ENCODE measurements around the gene GPBP1.
A peak's percentile ranks its signal among the peaks of the same experiment; 100 is the strongest.

The GPBP1 gene, protein sequence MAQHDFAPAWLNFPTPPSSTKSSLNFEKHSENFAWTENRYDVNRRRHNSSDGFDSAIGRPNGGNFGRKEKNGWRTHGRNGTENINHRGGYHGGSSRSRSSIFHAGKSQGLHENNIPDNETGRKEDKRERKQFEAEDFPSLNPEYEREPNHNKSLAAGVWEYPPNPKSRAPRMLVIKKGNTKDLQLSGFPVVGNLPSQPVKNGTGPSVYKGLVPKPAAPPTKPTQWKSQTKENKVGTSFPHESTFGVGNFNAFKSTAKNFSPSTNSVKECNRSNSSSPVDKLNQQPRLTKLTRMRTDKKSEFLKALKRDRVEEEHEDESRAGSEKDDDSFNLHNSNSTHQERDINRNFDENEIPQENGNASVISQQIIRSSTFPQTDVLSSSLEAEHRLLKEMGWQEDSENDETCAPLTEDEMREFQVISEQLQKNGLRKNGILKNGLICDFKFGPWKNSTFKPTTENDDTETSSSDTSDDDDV

DNA sequence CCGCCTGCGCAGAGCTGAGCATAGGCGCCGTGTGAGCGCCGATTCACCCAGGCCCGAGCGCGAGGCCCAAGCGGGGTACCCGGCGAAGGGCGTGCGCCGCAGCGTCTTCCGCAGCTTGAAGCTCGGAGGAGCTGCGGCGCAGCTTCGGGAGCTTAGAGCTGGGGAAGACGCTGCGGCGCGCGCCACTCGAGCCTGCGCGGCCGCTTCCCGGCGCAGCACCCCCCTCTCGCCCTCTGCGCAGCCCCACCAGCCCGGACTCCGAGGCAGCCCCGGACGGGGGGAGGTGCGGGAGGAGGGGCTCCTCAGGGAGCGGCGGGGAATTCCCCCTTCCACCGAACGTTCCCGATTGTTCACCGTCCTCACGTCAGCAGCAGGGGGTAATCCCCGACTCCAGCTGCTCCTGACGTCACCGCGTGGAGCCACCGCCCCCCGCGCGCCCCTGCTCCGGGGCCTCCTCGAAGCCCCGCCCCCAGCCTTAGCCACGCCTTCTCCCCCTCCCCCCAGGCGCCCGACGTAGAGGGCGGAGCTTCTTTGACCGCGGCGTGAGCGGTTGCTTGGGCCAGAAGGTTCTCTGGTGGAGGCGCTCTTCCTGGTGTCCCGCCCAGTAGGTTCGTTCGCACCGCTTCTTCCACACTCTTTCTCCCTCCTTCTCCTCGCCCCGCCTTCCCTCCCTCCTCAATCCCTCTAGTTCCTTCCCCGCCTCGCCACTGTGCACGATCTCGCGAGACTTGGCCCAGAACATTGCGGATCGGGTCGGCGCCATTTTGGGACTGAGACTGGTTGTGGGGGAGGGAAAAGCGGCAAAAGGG, at the start of gene GPBP1:
TSS of gene GPBP1 (plus strand) at position 741 of the 809 bp plus-strand sequence. CDS start 40,072 bp downstream, outside the sequence.
- Histone ChIP-seq H3K27ac (ENCODE audit: low read depth, low read length) (peak within 1 kb of the TSS; percentile 91), H3F3A (ENCODE audit: insufficient read depth) (peaks cover 41% of the 10 kb centered on the region), H3K4me3 (ENCODE audit: insufficient read depth, low read length, poor library complexity, severe bottlenecking) (peak within 1 kb of the TSS; percentile 92), H3K27me3 (ENCODE audit: low read length) (no peaks in the 10 kb centered on the region), H3K9ac (ENCODE audit: low read length) (peak within 1 kb of the TSS; percentile 90), H3K4me2 (ENCODE audit: low read depth, low read length, poor library complexity, severe bottlenecking) (peak within 1 kb of the TSS; percentile 97), H2AFZ (ENCODE audit: low read depth, low read length, severe bottlenecking) (peak within 1 kb of the TSS; percentile 95), H3K9me3 (ENCODE audit: insufficient read depth, low read length) (no peaks in the 10 kb centered on the region), H3K36me3 (ENCODE audit: low read length) (peaks cover 17% of the 10 kb centered on the region), H3K79me2 (ENCODE audit: insufficient read depth, low read length) (peaks cover 46% of the 10 kb centered on the region), H4K20me1 (ENCODE audit: low read depth, low read length) (peaks cover 25% of the 10 kb centered on the region), H3K9me2 (replicated peaks; ENCODE audit: insufficient read depth, low read length) (no peaks in the 10 kb centered on the region)
- TF ChIP-seq EZH2phosphoT487 (conservative IDR thresholded peaks at IDR 0.05; ENCODE audit: low read length), result no peak
- TF ChIP-seq, protein P1, sequence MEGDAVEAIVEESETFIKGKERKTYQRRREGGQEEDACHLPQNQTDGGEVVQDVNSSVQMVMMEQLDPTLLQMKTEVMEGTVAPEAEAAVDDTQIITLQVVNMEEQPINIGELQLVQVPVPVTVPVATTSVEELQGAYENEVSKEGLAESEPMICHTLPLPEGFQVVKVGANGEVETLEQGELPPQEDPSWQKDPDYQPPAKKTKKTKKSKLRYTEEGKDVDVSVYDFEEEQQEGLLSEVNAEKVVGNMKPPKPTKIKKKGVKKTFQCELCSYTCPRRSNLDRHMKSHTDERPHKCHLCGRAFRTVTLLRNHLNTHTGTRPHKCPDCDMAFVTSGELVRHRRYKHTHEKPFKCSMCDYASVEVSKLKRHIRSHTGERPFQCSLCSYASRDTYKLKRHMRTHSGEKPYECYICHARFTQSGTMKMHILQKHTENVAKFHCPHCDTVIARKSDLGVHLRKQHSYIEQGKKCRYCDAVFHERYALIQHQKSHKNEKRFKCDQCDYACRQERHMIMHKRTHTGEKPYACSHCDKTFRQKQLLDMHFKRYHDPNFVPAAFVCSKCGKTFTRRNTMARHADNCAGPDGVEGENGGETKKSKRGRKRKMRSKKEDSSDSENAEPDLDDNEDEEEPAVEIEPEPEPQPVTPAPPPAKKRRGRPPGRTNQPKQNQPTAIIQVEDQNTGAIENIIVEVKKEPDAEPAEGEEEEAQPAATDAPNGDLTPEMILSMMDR (IDR thresholded peaks at IDR 0.05; ENCODE audit: insufficient read depth, low read length, poor library complexity, severe bottlenecking), result no peak

DNA sequence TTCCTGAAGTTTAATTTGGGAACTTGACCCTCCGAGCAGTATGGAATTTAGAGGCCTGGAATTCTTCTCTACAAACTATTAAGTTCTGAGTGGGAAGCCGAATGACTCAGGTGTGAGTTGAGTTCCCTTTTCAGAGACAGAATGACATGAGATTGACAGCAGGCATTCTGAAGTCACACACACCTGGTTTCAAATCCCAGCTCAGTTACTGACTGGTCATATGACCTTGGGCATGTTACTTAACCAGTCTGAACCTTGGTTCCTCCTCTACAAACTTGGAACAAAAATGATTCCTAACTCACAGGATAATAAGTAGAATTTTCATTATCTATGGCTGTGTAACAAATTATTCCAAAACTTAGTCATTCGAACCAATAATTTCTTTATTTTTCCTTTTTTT, 45.5 kb upstream of the GPBP1 start:
- no peaks in the 10 kb centered on the region for H3K27me3 ChIP-seq (ENCODE audit: low read length)
- no peak for TF ChIP-seq EZH2phosphoT487 (conservative IDR thresholded peaks at IDR 0.05; ENCODE audit: low read length)
- TF ChIP-seq, protein P1 (IDR thresholded peaks at IDR 0.05; ENCODE audit: insufficient read depth, low read length, poor library complexity, severe bottlenecking), result no peak

DNA sequence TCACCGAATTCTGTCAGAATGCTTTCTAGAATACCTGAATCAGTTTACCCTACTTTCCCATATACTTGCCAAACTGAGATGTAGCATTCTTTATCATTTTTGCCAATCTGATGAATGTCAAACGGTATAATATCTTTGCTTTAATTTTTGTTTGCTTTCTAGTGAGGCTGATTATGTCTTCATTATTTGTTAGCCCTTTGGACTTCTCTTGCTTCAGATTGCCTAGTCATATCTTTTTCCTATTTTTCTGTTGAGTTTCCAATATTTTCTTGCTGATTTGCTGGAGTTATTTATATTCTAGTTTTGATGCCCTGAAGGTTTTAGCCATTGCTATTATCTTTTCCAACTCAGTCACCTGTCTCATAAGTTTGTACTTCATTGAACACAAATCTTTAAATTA, 40.3 kb upstream of the GPBP1 start:
- no peak for TF ChIP-seq EZH2phosphoT487 (conservative IDR thresholded peaks at IDR 0.05; ENCODE audit: low read length)
- TF ChIP-seq, protein P1 (IDR thresholded peaks at IDR 0.05; ENCODE audit: insufficient read depth, low read length, poor library complexity, severe bottlenecking), result no peak
- Histone ChIP-seq H3F3A (ENCODE audit: insufficient read depth) (no peaks in the 10 kb centered on the region), H3K9me3 (ENCODE audit: insufficient read depth, low read length) (no peaks in the 10 kb centered on the region)

More for the DNA sequence above, 45.5 kb upstream of the GPBP1 start:
- Histone ChIP-seq H3K9ac (ENCODE audit: low read length) (no peak overlapping the region), H3F3A (ENCODE audit: insufficient read depth) (no peaks in the 10 kb centered on the region), H3K9me2 (replicated peaks; ENCODE audit: insufficient read depth, low read length) (no peaks in the 10 kb centered on the region), H3K79me2 (ENCODE audit: insufficient read depth, low read length) (no peaks in the 10 kb centered on the region), H3K27ac (ENCODE audit: low read depth, low read length) (no peak overlapping the region), H2AFZ (ENCODE audit: low read depth, low read length, severe bottlenecking) (no peak overlapping the region), H4K20me1 (ENCODE audit: low read depth, low read length) (no peaks in the 10 kb centered on the region), H3K4me3 (ENCODE audit: insufficient read depth, low read length, poor library complexity, severe bottlenecking) (no peak overlapping the region), H3K4me2 (ENCODE audit: low read depth, low read length, poor library complexity, severe bottlenecking) (no peak overlapping the region), H3K36me3 (ENCODE audit: low read length) (no peaks in the 10 kb centered on the region), H3K9me3 (ENCODE audit: insufficient read depth, low read length) (no peaks in the 10 kb centered on the region)

More for the DNA sequence above, 40.3 kb upstream of the GPBP1 start:
- no peaks in the 10 kb centered on the region for H3K36me3 ChIP-seq (ENCODE audit: low read length)
- H4K20me1 ChIP-seq (ENCODE audit: low read depth, low read length), result no peaks in the 10 kb centered on the region
- H3K4me3 ChIP-seq (ENCODE audit: insufficient read depth, low read length, poor library complexity, severe bottlenecking), result no peak overlapping the region
- no peak overlapping the region for H2AFZ ChIP-seq (ENCODE audit: low read depth, low read length, severe bottlenecking)
- no peaks in the 10 kb centered on the region for H3K27me3 ChIP-seq (ENCODE audit: low read length)
- no peaks in the 10 kb centered on the region for H3K79me2 ChIP-seq (ENCODE audit: insufficient read depth, low read length)
- no peaks in the 10 kb centered on the region for H3K9me2 ChIP-seq (replicated peaks; ENCODE audit: insufficient read depth, low read length)
- no peak overlapping the region for H3K27ac ChIP-seq (ENCODE audit: low read depth, low read length)
- no peak overlapping the region for H3K4me2 ChIP-seq (ENCODE audit: low read depth, low read length, poor library complexity, severe bottlenecking)
- no peak overlapping the region for H3K9ac ChIP-seq (ENCODE audit: low read length)
